Dermis lymphatic vessel endothelial cell (primary cell): ENCODE data around the gene INTS3. TPM values are rescaled to one million over a fixed set of nuclear protein-coding genes. Genes with fewer than 3 reads are reported as not detected.

ENCODE experiments used
- total RNA-seq: library from RNA; depleted of rRNA; stranded (reverse); fragments of >200 nt; gene quantifications from 2 replicates; pipeline ENCODE4 v1.2.1, GENCODE V29; 2014

Gene INTS3
- total RNA-seq: 15.0 and 18.9 TPM in 2 replicates

DNA sequence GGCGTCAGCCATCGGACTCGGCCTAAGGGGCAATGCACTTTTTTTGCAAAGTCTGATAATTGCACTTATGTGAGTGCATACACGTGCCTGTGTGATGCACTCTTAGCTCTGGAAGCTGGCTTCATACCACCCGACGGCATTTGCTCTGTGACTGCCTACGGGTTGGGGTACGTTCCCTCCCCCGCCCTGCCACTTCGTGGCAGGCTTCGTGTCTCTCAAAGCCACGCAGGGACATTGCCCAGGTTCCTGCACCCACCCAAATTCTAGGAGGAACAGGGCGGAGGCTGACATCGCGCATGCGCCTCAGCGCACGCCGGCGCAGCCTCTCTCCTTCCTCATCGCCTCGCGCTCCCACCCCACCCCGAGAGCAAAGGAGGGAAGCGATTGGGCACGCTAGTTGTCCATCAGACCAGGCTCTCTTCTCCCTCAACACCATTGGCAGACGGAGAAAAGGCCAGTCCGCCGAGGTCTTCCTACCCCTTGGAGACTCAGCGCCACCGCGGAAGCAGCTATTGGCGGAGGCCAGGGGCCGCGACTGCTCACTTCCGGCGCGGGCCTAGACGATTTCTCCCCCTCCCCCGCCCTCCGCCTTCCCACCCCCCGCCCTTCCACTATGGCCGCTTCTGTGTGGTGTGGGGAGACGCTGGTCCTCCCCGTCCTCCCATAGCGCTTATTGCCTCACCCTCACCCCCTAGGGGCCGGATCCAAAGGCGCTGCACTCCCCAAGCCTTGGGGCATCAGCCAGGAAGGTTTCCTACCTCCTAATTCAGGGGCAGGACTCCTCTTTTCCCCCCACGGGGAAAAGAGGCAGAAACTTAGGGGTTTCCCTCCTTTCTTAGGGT, at the start of gene INTS3:
Gene INTS3 (plus strand): TSS at position 588 of the 842 bp plus-strand sequence. CDS start 585 bp downstream, outside the sequence.

GRCh38 chr1:153678519-153679336, 49.1 kb upstream of the INTS3 start, which contains the start of gene NPR1:
TSS of gene NPR1 (plus strand) at chr1:153678688. CDS start at chr1:153679109, 421 bp downstream.

GRCh38 chr1:153774780-153775457, 47.1 kb downstream of the INTS3 start, which contains the start of gene SLC27A3:
TSS of gene SLC27A3 (plus strand) at chr1:153775407. CDS start at chr1:153775498, 91 bp downstream.

Other genes with a start within 250 kb of the INTS3 start
- gene S100A6, start 192.1 kb upstream of the INTS3 start, total RNA-seq: 478 and 706 TPM in 2 replicates
- 0.17 TPM in 1 of 2 replicates, not detected in the other for gene S100A5, start 187.1 kb upstream of the INTS3 start, total RNA-seq
- 18.1 and 19.9 TPM in 2 replicates for gene S100A4, start 182.2 kb upstream of the INTS3 start, total RNA-seq
- gene S100A3, start 178.8 kb upstream of the INTS3 start, total RNA-seq: 0.26 and 1.3 TPM in 2 replicates
- gene S100A2, start 162.2 kb upstream of the INTS3 start, total RNA-seq: 0.86 and 0.98 TPM in 2 replicates
- 456 and 493 TPM in 2 replicates for gene S100A16, start 114.9 kb upstream of the INTS3 start, total RNA-seq
- 0.43 TPM in 1 of 2 replicates, not detected in the other for gene S100A14, start 111.7 kb upstream of the INTS3 start, total RNA-seq
- 161 and 182 TPM in 2 replicates for gene S100A13, start 100.5 kb upstream of the INTS3 start, total RNA-seq
- gene S100A1, start 99.6 kb upstream of the INTS3 start, total RNA-seq: not detected in 2 replicates
- 23.4 and 30.3 TPM in 2 replicates for gene CHTOP, start 94.0 kb upstream of the INTS3 start, total RNA-seq
- 56.7 and 68.2 TPM in 2 replicates for gene SNAPIN, start 69.3 kb upstream of the INTS3 start, total RNA-seq
- gene ILF2, start 57.1 kb upstream of the INTS3 start, total RNA-seq: 169 and 218 TPM in 2 replicates
- gene NPR1, start 49.4 kb upstream of the INTS3 start, total RNA-seq: 20.4 and 32.7 TPM in 2 replicates
- gene SLC27A3, start 47.4 kb downstream of the INTS3 start, total RNA-seq: 41.2 and 59.6 TPM in 2 replicates
- gene GATAD2B, start 194.9 kb downstream of the INTS3 start, total RNA-seq: 4.8 and 5.8 TPM in 2 replicates
- gene DENND4B, start 218.7 kb downstream of the INTS3 start, total RNA-seq: 8.5 and 9.0 TPM in 2 replicates
- 3.2 and 3.3 TPM in 2 replicates for gene CRTC2, start 230.6 kb downstream of the INTS3 start, total RNA-seq
- gene SLC39A1, start 235.5 kb downstream of the INTS3 start, total RNA-seq: 107 and 131 TPM in 2 replicates
- 6.6 and 7.0 TPM in 2 replicates for gene CREB3L4, start 239.9 kb downstream of the INTS3 start, total RNA-seq
- gene JTB, start 249.6 kb downstream of the INTS3 start, total RNA-seq: 80.6 and 85.5 TPM in 2 replicates